Stimulated activated CD8-positive, alpha-beta memory T cell treated with anti-CD3 and anti-CD28 coated beads, Interleukin-15, amount 100 ng/mL, for 1 hour (primary cell): ENCODE results near the gene UMPS.

ENCODE experiments used
- DNase-seq: peaks from one replicate; pipeline ENCODE4 v3.0.0-alpha.2; 2020; ENCODE audit warnings: low read depth

UMPS gene

DNA sequence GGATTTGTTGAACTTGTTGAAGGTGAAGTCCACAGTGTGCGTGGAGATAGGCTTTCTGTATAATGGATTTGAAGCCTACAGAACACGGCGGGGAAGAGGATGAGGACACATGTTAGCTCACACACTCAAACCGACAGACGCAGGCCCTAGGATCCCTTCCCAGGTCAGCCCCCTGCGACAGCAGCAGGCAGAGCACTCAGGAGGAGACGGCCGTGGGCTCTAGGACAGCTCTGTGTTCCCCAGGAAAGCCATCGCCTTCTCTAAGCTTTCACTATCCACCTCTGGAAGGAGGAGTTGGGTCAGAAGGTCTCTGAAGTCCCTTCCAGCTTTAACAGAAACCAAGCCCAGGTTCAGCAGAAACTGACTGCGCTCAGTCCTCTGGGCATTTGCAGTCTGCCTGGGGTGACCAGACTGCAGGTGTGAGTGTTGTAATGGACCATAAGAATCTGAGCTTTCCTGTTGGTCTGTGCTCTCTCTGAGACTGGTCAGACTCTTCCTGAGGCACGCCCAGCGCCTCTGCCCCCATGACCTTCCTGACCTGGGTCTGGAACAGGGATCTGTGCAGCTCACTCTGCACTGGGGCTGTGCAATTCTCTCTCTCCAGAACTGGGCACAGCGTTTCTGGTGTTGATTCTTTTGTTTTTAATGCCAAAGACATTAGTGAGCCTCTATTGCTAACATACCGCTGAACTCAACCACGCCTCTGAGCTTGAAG, 33.5 kb downstream of the UMPS start:
- no peak for DNase-seq

DNA sequence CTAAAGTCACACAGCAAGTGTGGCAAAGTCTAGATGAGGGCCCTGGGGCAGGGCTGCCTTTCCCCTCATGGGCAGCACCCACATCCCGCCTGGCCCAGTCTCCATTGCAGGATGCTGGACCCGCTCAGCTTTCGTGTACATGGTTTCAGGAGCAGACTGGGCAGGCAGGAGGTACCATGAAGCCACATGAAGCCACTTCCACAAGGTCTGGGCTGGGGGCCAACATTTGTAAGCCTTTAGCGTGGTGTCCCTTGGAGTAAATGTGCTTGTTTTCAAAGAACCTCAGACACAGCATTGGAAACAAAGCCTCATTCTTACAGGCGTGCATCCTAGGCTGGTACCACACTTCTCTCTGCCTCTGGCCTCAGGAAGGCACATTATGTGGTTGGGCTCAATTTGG, 34.5 kb downstream of the UMPS start:
- DNase-seq = no peak

DNA sequence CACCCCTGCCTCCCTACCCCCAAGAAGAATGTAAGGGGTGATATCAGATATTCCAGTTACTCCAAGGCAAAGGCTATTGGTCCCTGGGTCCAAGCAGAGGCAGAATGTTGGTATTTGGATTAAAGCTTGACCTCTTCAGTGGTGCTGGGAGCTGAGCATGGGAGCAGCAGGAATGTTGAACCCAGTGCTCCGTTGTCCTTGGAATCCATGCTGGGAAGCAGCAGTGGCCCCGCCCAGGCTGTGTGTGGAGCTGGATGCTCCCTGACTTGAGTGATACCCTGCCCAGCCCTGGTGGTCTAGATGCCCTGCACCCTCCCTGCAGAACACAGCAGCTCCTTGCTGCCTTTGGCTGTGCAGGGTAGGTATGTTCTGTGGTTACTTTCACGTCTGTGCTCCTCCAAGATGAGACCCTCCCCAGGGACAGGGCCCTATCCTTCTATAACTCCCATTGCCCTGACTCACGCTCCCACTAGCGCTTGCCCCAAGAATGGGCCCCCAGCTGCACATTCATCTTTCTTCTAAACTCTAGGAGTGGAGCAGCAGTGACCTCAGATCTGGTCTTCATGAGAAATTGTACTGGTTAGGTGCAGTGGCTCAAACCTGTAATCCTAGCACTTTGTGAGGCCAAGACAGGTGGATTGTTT, 35.1 kb downstream of the UMPS start:
- no peak for DNase-seq

DNA sequence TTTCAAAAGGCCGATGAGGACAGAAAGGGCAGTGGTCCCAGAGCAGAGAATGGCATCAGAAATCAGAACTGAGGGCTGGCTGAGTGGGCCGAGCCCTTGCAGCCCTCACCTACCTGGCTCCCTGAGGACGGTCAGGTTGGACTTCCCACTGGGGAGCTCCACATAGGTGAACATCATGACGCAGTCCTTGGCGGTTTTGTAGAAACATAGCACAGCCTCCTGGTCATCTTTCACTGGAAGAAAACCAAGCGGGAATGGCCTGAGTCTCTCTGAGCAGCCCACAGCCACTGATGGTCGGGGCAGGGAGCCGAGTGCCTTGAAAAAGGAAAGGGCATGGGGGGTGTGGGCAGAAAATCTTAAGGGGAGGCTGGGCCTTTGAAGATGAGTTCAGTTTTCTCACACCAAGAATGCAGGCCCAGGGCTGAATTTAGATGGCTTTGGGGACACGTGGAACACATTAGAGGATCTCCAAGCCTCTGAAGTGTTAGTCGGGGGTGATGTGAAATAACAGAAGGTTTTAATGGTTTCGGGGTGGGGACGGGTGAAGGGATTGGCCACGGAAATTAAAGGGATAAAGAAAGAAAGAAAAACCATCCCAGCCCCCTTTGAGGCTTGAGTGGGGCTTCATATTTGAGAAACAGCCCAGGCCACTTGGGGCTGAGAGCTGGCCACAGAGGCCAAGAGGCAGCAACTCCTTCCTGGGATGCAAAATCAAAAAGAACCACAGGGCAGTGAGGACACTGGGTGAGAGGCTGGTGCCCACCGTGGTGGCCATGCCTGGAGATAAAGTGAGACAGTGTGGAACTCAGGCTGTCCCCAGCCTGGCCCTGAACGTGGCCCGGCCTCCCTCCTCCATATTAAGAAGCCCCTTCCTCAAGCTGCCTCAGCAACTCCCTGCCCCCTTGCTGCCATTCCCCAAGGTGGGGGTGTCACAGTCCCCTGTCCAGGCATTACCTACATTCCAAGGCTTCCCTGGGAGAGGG, 36.2 kb downstream of the UMPS start:
- no peak for DNase-seq

DNA sequence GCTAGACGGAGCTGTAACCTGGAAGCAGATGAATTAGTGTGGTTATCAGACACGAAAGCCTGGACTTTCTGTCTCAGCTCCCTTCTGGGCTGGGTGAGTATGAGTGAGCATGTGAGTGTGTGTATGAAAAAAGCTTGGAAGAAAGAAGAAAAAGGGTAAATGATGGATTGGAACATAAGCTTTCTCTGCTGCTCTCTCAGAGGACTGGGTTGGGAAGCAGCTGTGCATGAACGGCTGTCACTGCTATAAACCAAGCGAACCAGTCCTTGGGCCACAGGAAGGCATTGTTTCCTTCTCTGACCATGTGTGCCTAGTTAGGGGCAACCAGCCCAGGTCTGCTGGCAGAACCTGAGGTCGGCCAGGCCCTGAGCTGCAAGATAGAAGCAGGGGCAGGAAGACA, 37.0 kb downstream of the UMPS start:
- no peak for DNase-seq

DNA sequence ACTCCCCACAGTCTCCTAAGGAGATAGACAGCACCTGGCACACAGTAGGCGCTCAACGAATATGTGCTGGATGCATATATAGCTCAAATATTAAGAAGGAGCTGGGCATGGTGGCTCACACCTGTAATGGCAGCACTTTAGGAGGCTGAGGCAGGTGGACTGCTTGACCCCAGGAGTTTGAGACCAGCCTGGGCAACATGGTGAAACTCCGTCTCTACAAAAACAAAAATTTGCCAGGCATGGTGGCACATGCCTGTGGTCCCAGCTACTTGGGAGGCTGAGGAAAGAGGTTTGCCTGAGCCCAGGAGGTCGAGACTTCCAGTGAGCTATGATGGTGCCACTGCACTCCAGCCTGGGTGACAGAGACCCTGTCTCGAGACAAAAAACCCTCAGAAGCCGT, 37.4 kb downstream of the UMPS start:
- DNase-seq = no peak

DNA sequence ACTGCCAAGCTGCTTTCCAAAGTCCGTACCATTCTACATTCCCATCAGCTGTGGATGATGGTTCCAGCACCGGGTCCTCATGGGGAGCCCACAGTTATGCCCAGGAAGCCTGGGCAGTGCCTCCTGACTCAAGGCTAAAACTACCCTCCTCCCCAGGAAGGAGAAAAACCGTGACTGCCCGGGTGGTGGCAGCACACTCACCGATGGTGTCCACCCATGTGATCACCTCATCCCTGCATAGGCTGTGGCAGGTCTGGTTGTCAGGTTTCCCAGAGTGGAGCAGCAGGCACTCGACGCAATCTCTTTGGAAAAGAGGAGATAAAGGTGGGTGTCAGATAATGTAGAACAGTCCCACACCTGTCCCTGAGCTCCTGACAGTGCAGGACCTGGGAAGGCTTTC, 38.6 kb downstream of the UMPS start:
- no peak for DNase-seq

DNA sequence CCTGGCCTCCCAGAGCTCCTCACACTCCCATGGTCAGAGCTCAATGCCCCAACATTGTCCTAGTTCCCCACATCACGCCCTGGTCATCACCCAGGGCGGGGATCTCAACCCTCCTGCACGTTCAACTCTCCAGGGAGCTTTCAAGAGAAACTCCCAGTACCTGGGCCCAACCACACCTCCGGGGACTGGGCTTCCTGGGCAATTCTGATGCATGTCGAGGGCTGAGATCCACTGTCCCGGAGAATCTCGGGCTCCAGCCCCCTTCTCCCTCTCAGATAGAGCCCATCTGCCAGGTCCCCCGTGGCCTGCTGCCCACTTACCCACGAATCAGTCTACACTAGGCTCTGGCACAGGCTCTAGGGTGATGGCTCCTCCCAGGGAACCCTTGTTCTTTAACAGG, 39.2 kb downstream of the UMPS start:
- DNase-seq = no peak

DNA sequence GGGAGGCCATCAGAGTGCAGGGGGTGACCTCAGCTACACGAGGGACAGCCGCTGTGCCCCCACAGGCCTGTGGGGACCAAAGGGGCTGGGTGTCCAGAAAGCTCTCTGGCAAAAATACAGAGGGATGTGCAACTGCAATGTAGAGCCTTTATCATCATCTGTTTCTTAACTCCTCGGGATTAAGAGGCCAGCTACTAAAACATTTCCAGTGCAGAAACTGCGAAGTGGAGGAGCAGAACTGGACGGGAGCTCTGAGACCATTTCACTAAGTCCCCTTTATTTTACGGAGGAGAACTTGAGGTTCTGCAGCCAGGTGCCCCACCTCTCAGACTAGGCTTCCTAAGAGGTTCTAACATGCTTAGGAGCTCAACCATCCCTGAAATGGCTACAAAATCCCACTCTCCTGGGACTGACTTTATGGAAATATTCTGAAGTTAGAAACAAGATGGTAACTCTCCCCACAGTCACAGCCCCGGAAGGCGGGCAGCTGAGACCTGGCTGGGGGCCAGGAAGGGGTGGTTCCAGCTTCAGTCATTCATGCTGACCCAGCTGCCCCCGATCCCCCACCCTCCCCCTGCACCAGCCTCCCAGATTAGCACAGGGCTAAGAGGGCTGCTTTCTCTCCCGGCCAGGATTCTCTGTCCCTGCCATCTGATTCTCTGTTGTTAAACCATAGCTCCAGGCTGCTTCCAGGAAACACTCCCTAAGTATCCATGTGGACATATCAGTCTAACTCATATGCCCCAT, 40.3 kb downstream of the UMPS start:
- DNase-seq = no peak

DNA sequence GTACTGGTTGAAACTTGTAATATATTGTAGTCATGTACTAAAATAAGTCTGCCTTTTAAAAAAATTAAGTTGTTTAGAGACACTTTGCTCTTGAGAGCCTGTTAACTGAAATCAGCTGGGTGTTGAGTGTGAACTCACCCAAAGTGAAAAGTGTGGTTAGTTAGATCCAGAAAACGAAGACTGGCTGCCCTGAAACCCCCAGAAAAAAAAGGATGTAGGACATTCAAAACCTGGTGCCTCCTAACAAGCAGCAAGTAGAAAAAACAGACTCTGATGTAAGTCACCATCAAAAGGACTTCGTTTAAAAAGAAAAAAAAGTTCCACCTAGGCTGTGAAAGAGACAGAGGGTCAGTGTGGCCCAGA, 40.8 kb downstream of the UMPS start:
- no peak for DNase-seq

DNA sequence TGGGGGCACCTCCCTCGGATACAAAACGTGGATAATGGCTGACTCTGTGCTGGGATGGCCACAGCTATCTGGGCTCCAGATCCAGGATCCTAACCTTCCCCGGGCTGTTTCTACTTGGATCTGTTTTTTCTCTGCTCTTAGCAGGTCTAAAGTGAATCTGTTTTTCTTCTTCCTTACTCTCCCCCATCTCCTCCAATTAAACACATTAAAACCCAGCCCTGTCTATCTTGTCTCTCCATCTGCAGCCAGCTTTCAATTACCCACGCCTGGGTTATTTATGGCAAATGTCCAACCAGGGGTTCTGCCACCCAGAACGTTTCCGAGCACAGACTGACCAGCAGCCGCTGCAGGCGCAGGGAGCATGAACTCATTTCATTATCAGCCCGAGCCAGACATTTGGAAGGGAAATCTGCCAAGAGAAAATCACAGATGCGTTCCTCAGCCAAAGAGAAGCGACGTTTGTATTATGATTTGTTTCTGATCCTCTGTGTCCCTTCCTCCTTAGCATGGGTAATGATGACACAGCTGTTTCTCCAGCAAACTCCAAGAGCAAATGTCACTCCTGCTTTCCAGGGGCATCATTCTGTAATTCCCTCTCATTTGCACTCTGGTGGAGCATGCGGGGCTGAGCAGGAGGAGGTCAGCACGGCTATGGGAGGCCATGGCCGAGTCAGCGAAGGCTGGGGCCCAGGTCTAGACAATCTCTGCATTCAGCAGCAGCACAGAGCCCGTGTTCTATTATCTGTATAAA, 42.0 kb downstream of the UMPS start:
- no peak for DNase-seq

DNA sequence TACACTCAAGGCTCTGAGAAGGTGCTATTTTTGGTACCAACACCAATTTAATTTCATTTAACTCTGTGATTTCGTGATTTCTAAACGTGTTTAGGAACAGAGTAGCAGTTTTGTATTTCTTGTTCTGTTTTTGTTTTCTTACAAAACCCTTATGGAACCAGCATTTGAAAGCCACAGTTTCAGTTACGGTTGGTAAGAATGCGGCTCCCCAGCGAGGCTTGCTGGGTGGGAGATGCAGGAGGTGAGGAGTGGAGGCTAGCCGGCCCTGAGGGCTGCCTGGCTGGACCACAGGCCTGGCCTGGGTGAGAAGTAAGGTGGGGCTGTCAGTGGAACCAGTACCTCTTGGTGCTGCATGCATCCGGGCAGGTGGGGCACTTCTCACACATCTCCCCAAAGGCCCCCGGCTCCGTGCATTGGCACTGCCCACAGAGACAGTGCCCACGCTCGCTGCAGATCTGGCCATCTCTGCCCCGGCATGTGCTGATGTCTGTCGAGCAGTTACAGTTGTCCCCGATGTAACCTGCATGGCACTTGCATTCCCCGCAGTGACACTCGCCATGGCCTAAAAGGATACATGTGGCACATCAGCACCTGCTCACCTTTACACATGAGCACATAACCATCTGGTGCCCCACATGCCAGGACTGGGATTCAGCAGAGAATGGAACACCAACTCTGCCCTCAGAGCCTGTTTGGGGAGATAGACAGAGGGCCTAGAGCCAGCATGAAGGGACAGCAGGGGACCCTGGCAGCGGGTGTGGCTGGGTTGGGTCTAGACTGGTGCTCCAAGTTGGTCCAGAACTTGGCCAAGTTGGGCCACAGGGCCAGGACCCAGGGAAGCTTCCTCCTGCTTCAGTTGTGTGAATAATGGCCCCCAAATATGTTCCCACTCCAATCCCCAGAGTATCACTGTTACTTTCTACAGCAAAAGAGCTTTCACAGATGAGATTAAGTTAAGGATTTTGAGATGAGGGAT, 43.4 kb downstream of the UMPS start:
- no peak for DNase-seq

DNA sequence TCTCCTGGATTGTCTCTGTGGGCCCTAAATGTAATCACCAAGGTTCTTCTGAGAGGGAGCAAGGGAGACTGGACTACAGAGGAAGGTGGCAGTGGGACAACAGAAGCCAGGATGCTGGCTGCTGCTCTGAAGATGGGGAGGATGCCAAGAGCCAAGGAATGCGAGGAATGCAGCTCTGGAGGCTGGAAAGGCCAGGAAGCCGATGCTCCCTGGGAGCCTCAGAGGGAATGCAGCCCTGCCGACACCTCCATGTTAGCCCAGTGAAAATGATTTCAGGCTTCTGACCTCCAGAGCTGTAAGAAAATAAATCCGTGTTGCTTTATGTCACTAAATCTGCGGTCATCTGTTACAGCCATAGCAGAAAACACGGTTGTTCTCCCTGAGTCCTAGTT, 44.1 kb downstream of the UMPS start:
- no peak for DNase-seq

DNA sequence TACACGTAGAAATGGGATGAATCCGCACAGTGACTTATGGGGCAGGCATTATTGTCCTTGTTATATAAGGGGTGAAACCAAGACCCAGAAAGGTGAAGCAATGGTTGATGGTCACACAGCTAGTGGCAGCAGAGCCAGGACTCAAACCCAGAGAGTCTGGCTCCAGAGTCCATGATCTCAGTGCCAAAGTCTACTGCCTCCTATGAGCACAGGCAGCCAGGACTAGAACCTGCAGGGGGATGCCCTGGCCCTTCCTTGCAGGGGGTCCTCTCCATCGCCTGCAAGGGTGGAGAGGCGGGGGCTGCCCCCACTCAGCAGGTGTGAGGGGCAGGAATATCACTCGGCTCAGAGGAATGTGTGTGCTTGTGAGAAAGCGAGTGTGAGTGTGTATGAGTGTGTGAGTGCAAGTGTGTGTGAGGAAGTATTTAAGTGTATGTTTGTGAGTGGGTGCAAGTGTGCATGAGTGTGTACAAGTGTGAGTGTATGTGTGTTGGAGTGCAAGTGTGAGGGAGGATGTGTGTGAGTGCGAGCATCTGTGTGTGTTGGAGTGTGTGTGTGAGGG, 44.7 kb downstream of the UMPS start:
- DNase-seq = no peak

DNA sequence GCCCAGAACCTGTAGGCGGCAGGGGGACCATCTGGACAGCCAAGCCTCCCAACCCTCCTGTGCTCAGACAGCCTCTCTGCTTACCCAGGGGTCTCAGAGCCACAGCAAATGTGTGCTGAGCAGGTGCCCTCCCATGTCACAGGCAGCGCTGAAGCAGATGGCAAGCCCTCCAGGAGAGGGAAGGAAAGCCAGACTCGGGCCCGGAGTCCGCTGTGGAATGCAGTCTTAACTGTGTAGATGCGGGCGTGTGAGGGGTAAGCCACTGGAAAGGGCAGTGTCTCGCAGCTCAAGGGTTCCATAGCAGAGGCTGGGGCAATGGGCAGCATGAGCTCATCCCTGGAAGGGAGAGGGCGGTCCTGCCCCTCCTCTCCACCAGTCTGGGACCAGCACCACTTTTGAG, 45.6 kb downstream of the UMPS start:
- DNase-seq = no peak

DNA sequence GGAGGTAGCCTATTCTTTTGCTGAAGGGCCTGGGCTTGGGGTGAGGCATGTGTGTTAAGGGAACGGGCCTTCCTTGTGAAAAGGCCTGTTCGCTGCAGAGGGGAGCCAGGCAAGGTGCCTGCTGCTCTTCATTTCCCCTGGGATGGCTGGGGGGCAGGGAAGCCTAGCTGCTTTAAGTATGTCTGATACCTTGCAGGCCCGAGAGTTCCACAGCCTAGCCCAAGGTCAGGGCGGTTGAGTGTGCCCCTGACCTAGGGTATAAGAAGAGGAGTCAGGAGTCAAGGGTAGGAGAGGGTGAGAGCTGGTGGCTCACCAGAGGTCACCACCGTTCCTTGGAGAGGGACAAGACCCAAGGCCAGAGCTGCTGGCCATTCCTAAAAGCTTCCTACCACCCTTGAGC, 46.6 kb downstream of the UMPS start:
- DNase-seq = no peak

DNA sequence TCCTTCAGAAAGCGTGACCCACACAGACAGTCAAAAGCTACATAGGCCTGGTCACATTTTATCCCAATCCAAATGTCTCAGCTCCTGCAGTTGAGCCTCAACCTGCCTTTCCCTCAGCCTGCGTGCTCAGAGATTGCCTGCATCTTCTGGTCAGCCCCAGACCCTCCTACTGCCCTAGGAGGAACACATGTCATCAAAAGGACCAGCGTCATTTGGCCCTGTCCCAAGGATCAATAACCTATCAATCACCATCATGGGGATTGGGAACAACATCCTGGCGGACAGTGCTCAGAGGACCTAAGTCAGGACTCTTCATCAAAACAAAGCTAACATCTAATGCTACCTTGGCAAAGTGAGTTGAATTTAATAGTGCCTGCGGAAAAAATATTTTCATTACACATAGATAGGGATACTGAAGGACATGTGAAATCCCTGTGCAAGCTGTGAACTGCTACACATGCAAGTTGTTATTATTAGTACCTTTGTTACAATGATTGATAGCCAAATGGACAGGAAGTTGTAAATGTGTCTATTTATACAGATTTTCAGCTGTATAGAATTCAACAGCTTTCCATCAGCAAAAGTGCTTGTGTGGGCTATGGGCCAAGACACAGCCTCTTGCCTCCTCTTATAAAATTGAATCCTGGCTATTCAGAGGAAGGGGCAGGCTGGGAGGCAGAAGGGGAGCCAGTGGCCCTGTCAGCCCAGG, 47.7 kb downstream of the UMPS start:
- DNase-seq = no peak

DNA sequence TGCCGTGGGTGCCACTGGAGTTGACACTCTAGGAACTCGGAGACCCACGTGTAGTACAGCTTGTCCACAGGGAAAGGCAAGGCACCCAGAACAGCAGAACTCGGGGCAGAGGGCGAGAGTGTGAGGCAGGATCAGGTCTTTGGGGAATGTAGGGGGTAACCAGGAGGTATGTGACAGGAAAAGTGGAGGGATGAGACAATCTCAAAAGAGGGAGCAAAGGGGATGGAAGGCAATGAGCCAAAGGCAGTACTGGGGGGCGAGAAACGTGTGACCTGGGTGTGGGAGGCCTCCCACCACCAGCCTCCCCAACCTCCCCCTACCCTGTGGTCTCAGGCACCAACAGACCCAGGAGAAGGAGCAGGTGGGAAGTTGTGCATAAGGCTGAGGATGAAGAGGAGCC, 48.9 kb downstream of the UMPS start:
- DNase-seq = no peak

DNA sequence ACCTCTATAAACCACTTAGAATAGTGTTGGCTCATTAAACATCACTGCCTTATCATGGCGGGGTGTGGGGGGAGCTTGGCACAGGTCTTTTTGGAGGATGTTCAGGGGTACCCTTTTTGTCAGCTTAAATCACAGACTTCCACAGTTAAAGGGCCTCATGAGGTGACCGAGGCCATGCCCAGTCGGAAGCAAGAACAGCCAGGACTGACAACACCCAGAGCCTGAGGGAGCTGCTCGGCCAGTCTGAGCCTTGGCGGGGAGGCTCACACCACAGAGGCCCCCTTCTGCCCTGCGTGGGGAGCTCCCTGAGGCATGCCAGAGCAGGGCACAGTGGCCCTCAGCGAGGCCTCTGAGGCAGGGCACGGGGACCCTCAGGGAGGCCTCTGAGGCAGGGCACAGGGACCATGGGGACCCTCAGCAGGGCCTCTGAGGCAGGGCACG, 49.5 kb downstream of the UMPS start:
- no peak for DNase-seq
